Measurements from ENCODE around the gene ITPR1.

- TF ChIP-seq SP1 (IDR thresholded peaks at IDR 0.05) (no peak), ARNT (IDR thresholded peaks at IDR 0.05) (no peak), PKNOX1 (IDR thresholded peaks at IDR 0.05) (no peak), FOXM1 (IDR thresholded peaks at IDR 0.05; ENCODE audit: borderline replicate concordance) (no peak), LEF1 (IDR thresholded peaks at IDR 0.05; ENCODE audit: borderline replicate concordance) (no peak), FOXA1 (IDR thresholded peaks at IDR 0.05) (no peak), ELF4 (IDR thresholded peaks at IDR 0.05) (no peak), SUZ12 (IDR thresholded peaks at IDR 0.05) (no peak), L3MBTL2 (conservative IDR thresholded peaks at IDR 0.05) (no peak), NFRKB (IDR thresholded peaks at IDR 0.05) (no peak)
Measured at GRCh38 chr3:4756855-4757574, 263.9 kb downstream of the ITPR1 start.

Measured in HEK293T (cell line).